ENCODE results near the gene ZNF710. TPM values are rescaled to one million over a fixed set of nuclear protein-coding genes. Genes with fewer than 3 reads are reported as not detected.
A peak's percentile ranks its signal among the peaks of the same experiment; 100 is the strongest.

The ZNF710 gene
- total RNA-seq, 3 donors from 2014 or later, result 21.7 to 28.2 (median 25.0) TPM

- Mint-ChIP-seq H3K36me3 (ENCODE audit: insufficient read depth) (peaks cover 2% of the 10 kb centered on the region), H3K9me3 (no peaks in the 10 kb centered on the region), H3K4me3 (peak overlapping the region; percentile 82), H3K4me1 (ENCODE audit: low read depth) (peaks cover 57% of the 10 kb centered on the region), H3K27me3 (ENCODE audit: low read depth) (no peaks in the 10 kb centered on the region)
- ATAC-seq, result peak; percentile 45 to 51
- peak; percentile 60 for DNase-seq
Measured at GRCh38 chr15:90001683-90002427, 731 bp downstream of the ZNF710 start.

DNA sequence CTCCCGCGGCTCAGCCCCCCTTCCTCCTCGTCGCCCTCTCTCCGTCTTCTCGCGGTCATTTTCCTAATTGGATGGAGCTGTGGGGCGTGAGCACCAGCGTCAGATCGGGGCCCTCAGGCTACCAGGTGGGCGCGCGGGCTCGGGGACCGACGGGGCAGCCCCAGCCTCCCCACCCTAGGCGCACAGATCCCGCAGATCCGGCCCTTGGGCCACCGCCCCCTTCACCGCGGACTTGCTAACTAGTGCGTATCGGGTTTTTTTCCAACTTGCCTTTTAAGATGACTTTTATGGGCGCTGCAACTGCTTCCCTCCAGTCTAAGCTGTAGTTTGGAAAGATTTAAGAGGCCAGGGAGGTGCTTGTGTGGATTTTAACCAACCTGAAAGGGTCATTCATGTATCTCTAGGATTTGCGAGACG is 1.3 kb downstream of the ZNF710 start:
- peaks cover 62% of the 10 kb centered on the region for H3K4me1 Mint-ChIP-seq (ENCODE audit: low read depth)
- H3K4me3 Mint-ChIP-seq, result peak overlapping the region; percentile 82
- DNase-seq (no peak), ATAC-seq (peak; percentile 22 to 32)
- H3K36me3 Mint-ChIP-seq (ENCODE audit: insufficient read depth), result peaks cover 2% of the 10 kb centered on the region
- H3K9me3 Mint-ChIP-seq, result no peaks in the 10 kb centered on the region
- H3K27me3 Mint-ChIP-seq (ENCODE audit: low read depth), result no peaks in the 10 kb centered on the region

DNA sequence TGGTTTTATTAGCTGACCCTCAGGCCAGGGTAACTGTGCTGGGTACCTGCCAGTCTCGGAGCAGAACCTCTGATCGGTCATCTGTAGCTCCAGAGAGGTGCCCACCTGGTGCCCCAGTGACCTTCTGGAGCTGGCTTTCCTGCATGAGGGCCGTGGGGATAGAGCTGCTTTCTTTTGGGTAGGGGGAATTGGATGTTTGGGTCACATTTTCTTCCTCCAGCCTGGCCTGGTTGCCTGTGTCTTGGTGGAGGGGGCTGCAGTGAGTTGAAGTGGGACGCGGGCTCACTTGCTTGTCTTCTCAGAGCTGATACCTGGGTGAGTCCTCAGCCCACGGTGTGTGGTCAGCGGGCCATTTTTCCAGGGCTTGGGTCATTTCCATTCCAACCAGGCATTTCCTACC is 2.6 kb downstream of the ZNF710 start:
- no peaks in the 10 kb centered on the region for H3K27me3 Mint-ChIP-seq (ENCODE audit: low read depth)
- H3K4me3 Mint-ChIP-seq, result peak overlapping the region; percentile 82
- no peaks in the 10 kb centered on the region for H3K9me3 Mint-ChIP-seq
- DNase-seq (no peak), ATAC-seq (no peak)
- peaks cover 70% of the 10 kb centered on the region for H3K4me1 Mint-ChIP-seq (ENCODE audit: low read depth)
- H3K36me3 Mint-ChIP-seq (ENCODE audit: insufficient read depth), result peaks cover 2% of the 10 kb centered on the region

DNA sequence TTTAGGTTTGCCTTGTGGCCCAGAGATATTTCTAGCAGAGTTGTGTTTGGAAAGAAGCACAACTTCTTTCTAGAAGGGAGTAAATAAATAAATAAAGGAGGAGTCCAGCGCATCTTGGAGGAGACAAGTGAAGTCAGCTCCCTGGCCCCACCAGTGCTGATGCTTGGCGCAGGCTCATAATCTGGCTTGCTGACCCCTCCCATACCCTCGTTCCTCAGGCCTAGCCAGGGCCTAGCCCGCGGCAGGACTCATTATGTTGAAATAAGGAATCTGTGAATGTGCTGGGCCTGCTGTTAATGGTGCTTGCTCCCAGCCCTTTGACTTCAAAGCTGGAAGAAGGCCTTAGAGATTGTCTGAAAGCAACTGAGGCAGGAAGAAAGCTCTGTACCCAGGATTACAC is 3.1 kb downstream of the ZNF710 start:
- H3K9me3 Mint-ChIP-seq, result no peaks in the 10 kb centered on the region
- DNase-seq (no peak), ATAC-seq (no peak)
- H3K36me3 Mint-ChIP-seq (ENCODE audit: insufficient read depth), result peaks cover 2% of the 10 kb centered on the region
- H3K27me3 Mint-ChIP-seq (ENCODE audit: low read depth), result no peaks in the 10 kb centered on the region
- peaks cover 67% of the 10 kb centered on the region for H3K4me1 Mint-ChIP-seq (ENCODE audit: low read depth)
- H3K4me3 Mint-ChIP-seq, result no peak overlapping the region

- Mint-ChIP-seq H3K27me3 (ENCODE audit: low read depth) (no peaks in the 10 kb centered on the region), H3K36me3 (ENCODE audit: insufficient read depth) (peaks cover 3% of the 10 kb centered on the region), H3K9me3 (no peaks in the 10 kb centered on the region), H3K4me3 (no peak overlapping the region), H3K4me1 (ENCODE audit: low read depth) (peaks cover 67% of the 10 kb centered on the region)
- ATAC-seq, result peak; percentile 33 to 55
- DNase-seq, result no peak
Measured at GRCh38 chr15:90004671-90005070, 3.5 kb downstream of the ZNF710 start.

- DNase-seq, result no peak
- Mint-ChIP-seq H3K4me1 (ENCODE audit: low read depth) (peaks cover 67% of the 10 kb centered on the region), H3K36me3 (ENCODE audit: insufficient read depth) (peaks cover 7% of the 10 kb centered on the region), H3K4me3 (no peak overlapping the region), H3K27me3 (ENCODE audit: low read depth) (no peaks in the 10 kb centered on the region), H3K9me3 (peaks cover 2% of the 10 kb centered on the region)
- ATAC-seq, result peak in 1 of 2 donors; percentile 11
Measured at GRCh38 chr15:90006217-90007075, 5.3 kb downstream of the ZNF710 start.

DNA sequence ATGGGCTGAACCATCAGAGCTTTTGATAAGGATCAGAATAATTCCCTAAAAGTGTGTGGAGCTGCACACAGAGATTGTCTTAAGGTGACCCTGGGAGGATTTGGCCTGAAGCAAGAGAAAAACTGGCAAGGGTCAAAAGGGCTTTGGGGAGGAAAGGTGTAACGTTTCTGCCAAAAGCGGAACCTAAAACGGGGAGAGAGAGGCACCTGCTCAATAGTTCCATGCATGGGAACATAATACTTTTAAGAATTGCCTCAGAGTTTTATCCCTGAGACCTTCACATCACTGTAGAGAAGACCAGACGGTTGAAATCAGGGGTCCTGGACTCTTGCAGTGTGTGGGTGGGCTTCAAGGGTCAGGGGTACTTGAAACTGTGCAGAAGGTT is 5.9 kb downstream of the ZNF710 start:
- ATAC-seq, result no peak
- H3K36me3 Mint-ChIP-seq (ENCODE audit: insufficient read depth), result peaks cover 7% of the 10 kb centered on the region
- H3K4me1 Mint-ChIP-seq (ENCODE audit: low read depth), result peaks cover 67% of the 10 kb centered on the region
- peaks cover 4% of the 10 kb centered on the region for H3K9me3 Mint-ChIP-seq
- no peak for DNase-seq
- H3K4me3 Mint-ChIP-seq, result no peak overlapping the region
- no peaks in the 10 kb centered on the region for H3K27me3 Mint-ChIP-seq (ENCODE audit: low read depth)

GRCh38 chr15:90008607-90009006 is 7.5 kb downstream of the ZNF710 start:
- H3K36me3 Mint-ChIP-seq (ENCODE audit: insufficient read depth), result peaks cover 7% of the 10 kb centered on the region
- H3K9me3 Mint-ChIP-seq, result peaks cover 4% of the 10 kb centered on the region
- H3K4me1 Mint-ChIP-seq (ENCODE audit: low read depth), result peaks cover 68% of the 10 kb centered on the region
- DNase-seq (no peak), ATAC-seq (no peak)
- H3K27me3 Mint-ChIP-seq (ENCODE audit: low read depth), result no peaks in the 10 kb centered on the region
- no peak overlapping the region for H3K4me3 Mint-ChIP-seq

- peaks cover 66% of the 10 kb centered on the region for H3K4me1 Mint-ChIP-seq (ENCODE audit: low read depth)
- no peak for ATAC-seq
- no peak for DNase-seq
- H3K36me3 Mint-ChIP-seq (ENCODE audit: insufficient read depth), result peaks cover 7% of the 10 kb centered on the region
- no peak overlapping the region for H3K4me3 Mint-ChIP-seq
- H3K9me3 Mint-ChIP-seq, result peaks cover 4% of the 10 kb centered on the region
- no peaks in the 10 kb centered on the region for H3K27me3 Mint-ChIP-seq (ENCODE audit: low read depth)
Measured at GRCh38 chr15:90009301-90010022, 8.3 kb downstream of the ZNF710 start.

- H3K9me3 Mint-ChIP-seq, result peaks cover 4% of the 10 kb centered on the region
- no peak overlapping the region for H3K4me3 Mint-ChIP-seq
- DNase-seq (no peak), ATAC-seq (no peak)
- H3K36me3 Mint-ChIP-seq (ENCODE audit: insufficient read depth), result peaks cover 5% of the 10 kb centered on the region
- H3K27me3 Mint-ChIP-seq (ENCODE audit: low read depth), result no peaks in the 10 kb centered on the region
- H3K4me1 Mint-ChIP-seq (ENCODE audit: low read depth), result peaks cover 54% of the 10 kb centered on the region
Measured at GRCh38 chr15:90011705-90012104, 10.6 kb downstream of the ZNF710 start.

GRCh38 chr15:90013503-90013937 is 12.4 kb downstream of the ZNF710 start:
- Mint-ChIP-seq H3K27me3 (ENCODE audit: low read depth) (no peaks in the 10 kb centered on the region), H3K9me3 (peaks cover 4% of the 10 kb centered on the region), H3K4me1 (ENCODE audit: low read depth) (peaks cover 55% of the 10 kb centered on the region), H3K36me3 (ENCODE audit: insufficient read depth) (peaks cover 7% of the 10 kb centered on the region), H3K4me3 (peak overlapping the region; percentile 67)
- DNase-seq (no peak), ATAC-seq (peak; percentile 65 to 67)

GRCh38 chr15:90015294-90015693 is 14.2 kb downstream of the ZNF710 start:
- no peak for DNase-seq
- no peaks in the 10 kb centered on the region for H3K27me3 Mint-ChIP-seq (ENCODE audit: low read depth)
- peaks cover 44% of the 10 kb centered on the region for H3K4me1 Mint-ChIP-seq (ENCODE audit: low read depth)
- H3K9me3 Mint-ChIP-seq, result peaks cover 4% of the 10 kb centered on the region
- H3K4me3 Mint-ChIP-seq, result no peak overlapping the region
- H3K36me3 Mint-ChIP-seq (ENCODE audit: insufficient read depth), result peaks cover 2% of the 10 kb centered on the region
- ATAC-seq, result no peak

- Mint-ChIP-seq H3K4me1 (ENCODE audit: low read depth) (peaks cover 46% of the 10 kb centered on the region), H3K27me3 (ENCODE audit: low read depth) (no peaks in the 10 kb centered on the region), H3K4me3 (no peak overlapping the region), H3K36me3 (ENCODE audit: insufficient read depth) (peaks cover 2% of the 10 kb centered on the region), H3K9me3 (peaks cover 4% of the 10 kb centered on the region)
- no peak for DNase-seq
- no peak for ATAC-seq
Measured at GRCh38 chr15:90015749-90016148, 14.6 kb downstream of the ZNF710 start.

GRCh38 chr15:90016721-90017120 is 15.6 kb downstream of the ZNF710 start:
- DNase-seq (no peak), ATAC-seq (no peak)
- peaks cover 49% of the 10 kb centered on the region for H3K4me1 Mint-ChIP-seq (ENCODE audit: low read depth)
- H3K27me3 Mint-ChIP-seq (ENCODE audit: low read depth), result no peaks in the 10 kb centered on the region
- H3K4me3 Mint-ChIP-seq, result no peak overlapping the region
- H3K36me3 Mint-ChIP-seq (ENCODE audit: insufficient read depth), result peaks cover 2% of the 10 kb centered on the region
- H3K9me3 Mint-ChIP-seq, result no peaks in the 10 kb centered on the region
